HL-60/S4 treated with retinoic acid at 250 ng/mL for 4 days and 3 days (cell line): ENCODE data around the gene STXBP6.
"Not testable (repeated sequence)": the region's sequence is repeated elsewhere in the genome, so short reads cannot be mapped to it uniquely, and the experiment has no call there.

Experiments used
- in situ Hi-C: fragments of 300-500 bp; cut with MboI; formaldehyde crosslinking; loops from 2 replicates; pipeline ENCODE4 v1.7.0; 2022; ENCODE audit warnings: low sequenced_read_pairs

STXBP6 gene

GRCh38 chr14:24774187-24774915, 275.6 kb downstream of the STXBP6 start:
- in situ Hi-C loops: no loop called here

- in situ Hi-C loops: not testable (repeated sequence)
Measured at GRCh38 chr14:24773564-24773963, 276.4 kb downstream of the STXBP6 start.

- in situ Hi-C loops: no loop called here
Measured at GRCh38 chr14:24766434-24766833, 283.5 kb downstream of the STXBP6 start.

GRCh38 chr14:24761141-24761540, 288.8 kb downstream of the STXBP6 start:
- in situ Hi-C loops: no loop called here
